HepG2 (cell line): ENCODE results near the gene TAMM41. TPM values are rescaled to one million over a fixed set of nuclear protein-coding genes. Genes with fewer than 3 reads are reported as not detected.

Experiments used
- HOXA3 ChIP-seq: sonication (generic); formaldehyde crosslinking; IDR thresholded peaks from 2 replicates; pipeline ENCODE4 v1.5.0; 2020; ENCODE audit warnings: missing genetic modification reagents
- MLX ChIP-seq: IDR thresholded peaks from 2 replicates; pipeline ENCODE4 v1.6.1; 2016
- NFAT5 ChIP-seq: sonication (generic); formaldehyde crosslinking; IDR thresholded peaks from 2 replicates; pipeline ENCODE4 v1.4.0; 2020; ENCODE audit warnings: missing genetic modification reagents
- NFIB ChIP-seq: sonication (generic); formaldehyde crosslinking; IDR thresholded peaks from 2 replicates; pipeline ENCODE4 v1.9.0; 2021; ENCODE audit warnings: missing genetic modification reagents, mild to moderate bottlenecking, borderline replicate concordance
- SATB2 ChIP-seq: sonication (generic); formaldehyde crosslinking; IDR thresholded peaks from 2 replicates; pipeline ENCODE4 v1.5.0; 2020; ENCODE audit warnings: missing genetic modification reagents
- ZGPAT ChIP-seq: IDR thresholded peaks from 2 replicates; pipeline ENCODE4 v1.6.1; 2016; ENCODE audit warnings: mild to moderate bottlenecking
- ZMYM4 ChIP-seq: sonication (generic); formaldehyde crosslinking; IDR thresholded peaks from 2 replicates; pipeline ENCODE4 v1.8.1; 2023; ENCODE audit warnings: mild to moderate bottlenecking, missing genetic modification reagents
- ZNF318 ChIP-seq: sonication (generic); formaldehyde crosslinking; IDR thresholded peaks from 2 replicates; pipeline ENCODE4 v1.4.0; 2020; ENCODE audit warnings: mild to moderate bottlenecking, missing genetic modification reagents
- polyA plus RNA-seq, 8 experiments: library from polyadenylated mRNA; depleted of rRNA in 3 of 8; stranded (reverse) in 7 of 8; unstranded in 1 of 8; fragments of >200 nt; fragmentation: Illumina TruSeq in 4 of 8; extraction: Trizol in 4 of 8; gene quantifications; 2 replicates each; pipeline versions ENCODE4 v1.2.1 to v1.2.3, GENCODE V29; 2011 to 2016; ENCODE audit warnings: low read depth in 4 of 8, missing spikeins in 1 of 8, mixed read lengths in 1 of 8; ENCODE audit not compliant: insufficient read depth in 1 of 8
- total RNA-seq, 5 experiments: library from RNA; depleted of rRNA; stranded (reverse); fragments of >200 nt; fragmentation: Illumina TruSeq; extraction: Trizol; gene quantifications; 2 replicates each; pipeline ENCODE4 v1.2.3, GENCODE V29; 2016; ENCODE audit warnings: low read depth in 1 of 5

TAMM41 gene
- total and polyA plus RNA-seq, 2 of the 13 experiments (the other 11 are each of a cell fraction or from before 2014, with no cell fraction given) = 9.9 to 12.2 TPM

- TF ChIP-seq NFAT5 (CRISPR knock-in tag) = peak; percentile 66; the same call in 1 of the 2 replicates
- peak; percentile 0; the same call in 1 of the 2 replicates for TF ChIP-seq MLX (CRISPR knock-in tag)
- no peak for TF ChIP-seq NFIB (CRISPR knock-in tag)
- peak; percentile 46; the same call in 1 of the 2 replicates for TF ChIP-seq ZNF318 (CRISPR knock-in tag)
- peak; percentile 58; the same call in 1 of the 2 replicates for TF ChIP-seq SATB2
- TF ChIP-seq ZGPAT (CRISPR knock-in tag) = peak; percentile 78; the same call in 1 of the 2 replicates
- TF ChIP-seq HOXA3 = peak; percentile 93
- TF ChIP-seq ZMYM4 (CRISPR knock-in tag) = peak; percentile 99
These were observed at the start of gene TAMM41 (continued) for GRCh38 chr3:11846281-11847266.
